Measurements from ENCODE around the gene CRYZL1.
A peak's percentile ranks its signal among the peaks of the same experiment; 100 is the strongest.
"Not testable (repeated sequence)": the region's sequence is repeated elsewhere in the genome, so short reads cannot be mapped to it uniquely, and the experiment has no call there.

CRYZL1 gene

DNA sequence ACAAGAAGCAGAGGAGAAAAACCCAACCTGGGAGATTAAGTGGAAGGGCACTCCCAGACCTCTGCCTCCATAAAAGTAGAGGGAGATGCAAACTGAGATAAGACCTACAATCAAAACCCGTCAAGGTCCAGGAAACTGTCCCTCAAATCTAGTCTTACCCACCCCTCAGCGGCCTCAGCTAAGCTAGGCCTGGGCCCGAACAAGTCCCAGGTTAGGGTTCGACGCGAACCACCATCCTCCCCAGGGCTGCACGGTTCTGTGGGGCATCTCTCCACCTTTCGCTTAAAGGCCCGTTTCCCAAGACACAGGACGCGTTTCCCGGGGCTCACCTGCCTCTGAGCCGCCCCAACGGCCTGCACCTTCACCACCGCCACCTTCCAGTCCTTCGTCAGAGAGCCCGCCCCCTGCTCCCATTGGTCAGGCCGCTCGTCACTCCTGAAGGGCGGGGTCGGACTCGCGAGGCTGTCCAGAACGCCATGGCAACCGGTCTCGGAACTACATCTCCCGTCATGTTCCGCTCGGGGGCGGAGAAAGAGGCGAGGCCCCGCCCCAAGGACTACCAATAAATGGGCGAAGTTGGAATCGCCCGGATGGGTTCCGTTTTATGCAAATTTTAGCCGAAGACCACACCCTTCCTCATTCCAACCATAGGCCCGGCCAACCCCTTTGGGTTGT lies at the start of gene CRYZL1:
Gene CRYZL1, minus strand, starts transcription at position 390 of the 675 bp plus-strand sequence. CDS start 10,190 bp downstream, outside the sequence.
- DNase-seq: peak; percentile 100

DNA sequence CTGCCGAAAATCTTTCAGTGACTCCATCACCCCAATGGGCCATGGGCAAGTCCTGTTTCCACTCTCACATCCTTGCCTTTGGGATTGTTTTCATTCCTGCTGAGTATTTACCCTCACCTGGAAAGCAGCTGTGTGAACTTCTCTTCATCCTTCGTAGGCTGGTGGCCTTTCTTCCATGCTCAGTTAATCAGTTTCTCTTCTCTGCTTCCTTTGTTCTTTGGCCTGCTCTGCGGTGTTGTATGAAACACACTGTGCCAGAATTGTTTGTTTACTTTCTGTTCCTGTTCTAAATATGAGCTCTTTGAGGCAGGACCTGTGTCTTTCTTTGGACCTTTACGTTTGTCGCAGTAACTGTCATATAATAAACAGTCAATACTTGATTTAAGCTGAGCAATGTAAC lies 49.3 kb upstream of the CRYZL1 start:
- DNase-seq: no peak

GRCh38 chr21:33688353-33688752 lies 46.8 kb upstream of the CRYZL1 start:
- no peak for DNase-seq

DNA sequence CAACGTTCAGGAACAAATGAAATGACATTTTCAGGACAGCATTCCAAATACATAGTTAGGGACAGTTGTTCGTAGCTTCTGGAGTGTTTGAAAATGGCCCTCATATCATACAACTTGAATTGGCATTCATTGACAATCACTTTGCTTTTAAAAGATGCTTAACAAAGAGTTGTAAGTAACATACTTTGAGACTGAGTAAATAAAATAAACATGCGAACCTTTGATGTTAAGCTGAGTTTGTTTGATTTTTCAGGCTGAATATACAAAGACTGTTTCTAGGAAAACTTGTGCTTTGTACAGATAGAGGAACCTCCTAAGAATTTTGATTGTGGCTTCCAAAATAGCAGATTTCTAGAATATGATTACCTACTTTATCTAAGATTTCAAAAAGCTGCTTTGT lies 46.1 kb upstream of the CRYZL1 start:
- no peak for DNase-seq

- no peak for DNase-seq
Measured at GRCh38 chr21:33686386-33686785, 44.8 kb upstream of the CRYZL1 start.

DNA sequence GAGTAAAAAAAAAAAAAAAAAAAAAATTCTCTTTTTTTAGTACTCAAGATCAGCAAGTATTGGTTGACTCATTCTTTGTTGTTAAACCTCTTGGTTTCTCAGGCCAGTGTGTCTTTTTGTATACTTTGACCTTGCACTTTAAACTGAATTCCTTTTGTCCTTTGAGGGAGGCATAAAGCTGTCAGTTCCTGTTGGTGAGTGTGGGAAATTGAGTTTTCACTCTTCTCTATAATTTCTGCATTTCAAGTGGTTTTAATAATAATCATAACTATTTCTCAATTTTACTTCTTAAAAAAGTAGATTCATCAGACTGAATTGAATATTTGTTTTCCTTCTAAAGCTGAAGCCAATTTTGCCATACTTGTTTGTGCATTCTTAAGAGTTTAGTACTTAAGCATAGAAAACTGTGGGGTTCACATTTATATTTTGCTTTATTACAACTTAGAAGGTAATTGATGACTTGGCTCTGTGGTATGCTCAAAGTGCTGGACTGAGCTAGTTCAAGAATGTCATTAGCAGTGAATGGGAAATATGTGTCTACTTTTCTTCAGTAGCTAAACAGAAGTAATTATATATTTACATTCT lies 44.2 kb upstream of the CRYZL1 start:
- DNase-seq: no peak

GRCh38 chr21:33684923-33685560 lies 43.5 kb upstream of the CRYZL1 start:
- DNase-seq: no peak

GRCh38 chr21:33684068-33684467 lies 42.5 kb upstream of the CRYZL1 start:
- DNase-seq: no peak

DNA sequence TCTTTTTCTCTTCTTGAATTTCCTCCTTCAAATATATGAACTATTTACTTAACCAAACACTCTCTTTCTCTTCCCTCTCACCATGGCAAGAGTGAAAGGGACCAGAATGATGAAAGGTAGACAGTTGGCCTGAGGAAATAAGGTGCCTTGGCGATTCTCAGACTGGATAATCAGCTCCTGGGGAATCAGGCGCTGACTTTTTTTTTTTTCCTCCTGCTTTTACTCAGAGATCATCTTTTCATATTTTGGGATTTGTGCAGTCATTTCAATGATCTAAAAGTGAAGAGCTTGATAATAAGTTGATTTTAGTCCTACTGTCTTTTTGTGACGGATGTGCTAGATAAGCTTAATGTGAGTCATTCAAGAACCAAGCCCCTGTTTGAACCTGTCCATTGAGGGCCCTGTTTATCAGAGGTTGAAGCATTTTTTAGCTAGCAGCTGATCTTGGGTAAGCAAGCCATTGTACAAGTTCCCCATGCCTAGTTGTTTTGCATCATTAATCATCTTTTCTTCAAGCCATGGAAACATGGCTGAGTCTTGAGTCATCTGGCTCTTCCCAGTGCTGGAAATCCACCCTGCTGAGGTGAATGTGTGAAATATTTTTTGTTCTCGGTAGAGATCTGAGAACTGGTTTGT lies 41.6 kb upstream of the CRYZL1 start:
- no peak for DNase-seq

GRCh38 chr21:33680870-33681269 lies 39.3 kb upstream of the CRYZL1 start:
- DNase-seq: no peak

DNA sequence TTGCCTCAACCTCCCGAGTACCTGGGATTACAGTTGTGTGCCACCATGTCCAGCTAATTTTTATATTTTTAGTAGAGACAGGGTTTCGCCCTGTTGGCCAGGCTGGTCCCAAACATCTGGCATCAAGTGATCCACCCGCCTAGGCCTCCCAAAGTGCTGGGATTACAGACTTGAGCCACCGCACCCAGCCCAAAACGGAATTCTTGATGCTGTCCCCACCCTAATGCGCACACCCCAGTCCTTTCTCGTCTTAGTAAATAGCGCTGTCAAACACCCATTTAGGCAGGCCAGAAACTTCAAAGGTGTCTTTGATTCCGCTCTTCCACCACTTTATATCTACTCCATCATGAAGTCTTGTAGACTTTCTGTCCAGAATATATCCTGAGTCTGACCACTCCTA lies 35.9 kb upstream of the CRYZL1 start:
- DNase-seq: no peak

GRCh38 chr21:33676666-33677065 lies 35.1 kb upstream of the CRYZL1 start:
- DNase-seq: not testable (repeated sequence)

DNA sequence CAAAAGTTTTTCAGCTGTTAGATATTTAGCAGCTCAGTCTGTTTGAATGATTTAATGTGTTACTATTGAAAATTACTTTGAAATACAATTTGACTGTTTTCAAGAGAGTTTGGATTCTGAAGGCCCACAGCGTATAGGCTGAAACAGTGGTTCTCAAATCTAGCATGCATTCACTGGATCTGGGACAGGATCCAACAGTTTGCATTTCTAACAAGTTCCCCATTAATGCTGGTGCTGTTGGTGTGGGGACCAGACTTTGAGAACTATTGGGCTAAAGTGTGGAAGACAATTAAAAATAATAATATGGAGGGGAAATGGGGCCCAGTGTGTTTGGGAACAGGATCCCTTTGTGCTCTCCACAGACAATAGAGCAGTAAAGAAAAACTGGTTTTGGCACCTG lies 32.7 kb upstream of the CRYZL1 start:
- no peak for DNase-seq

DNA sequence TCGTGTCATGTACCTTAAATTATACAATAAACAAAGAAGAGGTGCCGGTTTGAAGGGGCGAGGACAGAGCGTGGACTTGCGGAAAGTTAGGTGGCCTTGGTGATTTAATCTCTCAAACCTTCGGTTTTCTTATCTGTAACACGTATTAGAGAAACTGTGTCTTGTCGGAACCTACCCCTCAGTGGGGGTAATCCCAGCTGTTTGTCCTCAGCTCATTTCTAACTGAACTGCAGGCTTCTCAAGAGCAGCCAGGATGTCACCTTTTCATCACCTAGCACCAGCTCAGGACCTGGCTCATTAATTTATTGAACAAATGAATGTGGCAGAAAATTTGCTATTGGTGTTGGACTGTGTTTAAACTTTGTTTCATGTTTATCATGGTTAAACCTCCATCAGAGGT lies 31.9 kb upstream of the CRYZL1 start:
- no peak for DNase-seq

DNA sequence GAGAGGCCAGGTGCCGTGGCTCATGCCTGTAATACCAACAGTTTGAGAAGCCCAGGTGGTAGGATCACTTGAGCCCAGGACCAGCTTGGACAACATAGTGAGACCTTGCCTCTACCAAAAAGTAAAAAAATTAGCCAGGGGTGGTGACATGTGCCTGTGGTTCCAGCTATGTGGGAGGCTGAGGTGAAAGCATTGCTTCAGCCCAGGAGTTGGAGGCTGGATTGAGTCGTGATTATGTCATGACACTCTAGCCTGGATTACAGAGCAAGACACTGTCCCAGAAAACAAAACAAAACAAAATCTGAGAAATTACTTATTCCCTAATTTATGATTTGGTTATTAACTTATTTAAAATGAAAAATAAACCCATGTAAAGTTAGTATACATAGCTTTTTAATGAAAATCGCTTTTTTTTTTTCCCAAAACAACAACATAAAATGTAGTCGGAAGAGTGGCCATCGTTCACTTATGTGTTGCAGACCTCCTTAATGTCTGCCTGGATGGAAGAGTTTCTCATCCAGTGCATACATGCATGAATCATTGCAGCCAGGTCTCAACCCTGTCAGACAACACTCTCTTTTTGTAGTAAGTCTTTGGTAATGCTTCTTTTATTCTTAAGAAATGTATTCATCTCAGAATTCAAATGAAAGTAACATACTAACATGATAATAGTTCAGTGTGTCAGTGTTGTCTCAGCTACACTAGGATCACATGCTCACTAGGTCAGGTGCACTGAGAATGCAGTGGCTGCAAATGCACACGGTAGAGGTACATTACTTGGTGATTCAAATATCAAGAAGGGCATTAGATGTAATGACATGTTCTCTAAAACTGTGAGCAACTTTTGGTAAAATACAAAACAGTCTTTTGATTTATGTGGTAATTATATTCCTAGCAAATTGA lies 28.8 kb upstream of the CRYZL1 start:
- no peak for DNase-seq

DNA sequence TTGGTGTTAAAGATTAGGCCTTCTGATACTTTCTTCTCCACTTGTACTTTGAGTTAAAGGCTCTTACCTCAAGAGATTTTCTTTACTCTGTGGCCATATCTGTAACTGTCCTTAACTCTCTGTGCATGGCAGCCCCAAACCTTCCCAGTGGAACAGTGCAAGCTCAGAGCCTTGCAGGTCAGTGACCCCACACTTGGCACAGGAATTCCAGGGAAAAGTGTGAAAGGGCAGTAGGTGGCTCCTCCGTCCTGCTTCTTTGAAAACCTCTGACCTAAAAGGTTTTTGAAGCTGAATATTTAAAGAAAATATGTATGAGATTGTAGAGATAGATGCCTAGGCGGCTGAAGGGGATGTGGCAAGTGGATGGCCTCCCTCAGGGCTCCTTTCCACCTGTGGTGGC lies 27.1 kb upstream of the CRYZL1 start:
- no peak for DNase-seq

DNA sequence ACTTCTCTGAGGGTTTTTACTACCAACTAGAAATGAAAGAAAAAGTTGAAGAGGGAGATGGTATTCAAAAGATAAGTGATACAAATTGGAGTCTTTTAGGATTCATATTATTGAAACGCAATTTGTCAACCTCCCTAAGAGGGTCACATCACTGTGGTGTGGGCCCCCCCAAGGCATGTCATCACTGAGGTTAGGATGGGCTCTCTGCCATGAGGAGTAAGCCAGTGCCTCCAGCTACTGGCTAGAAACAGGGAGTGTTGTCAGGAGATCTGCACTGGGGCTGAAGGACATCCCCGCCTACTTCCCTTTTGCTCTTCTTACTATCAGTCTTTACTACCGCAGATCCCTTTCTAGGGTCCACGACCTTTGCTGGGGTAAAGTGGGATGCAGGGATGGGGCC lies 26.6 kb upstream of the CRYZL1 start:
- no peak for DNase-seq

- no peak for DNase-seq
Measured at GRCh38 chr21:33667636-33668035, 26.1 kb upstream of the CRYZL1 start.

GRCh38 chr21:33666153-33666552 lies 24.6 kb upstream of the CRYZL1 start:
- no peak for DNase-seq

DNA sequence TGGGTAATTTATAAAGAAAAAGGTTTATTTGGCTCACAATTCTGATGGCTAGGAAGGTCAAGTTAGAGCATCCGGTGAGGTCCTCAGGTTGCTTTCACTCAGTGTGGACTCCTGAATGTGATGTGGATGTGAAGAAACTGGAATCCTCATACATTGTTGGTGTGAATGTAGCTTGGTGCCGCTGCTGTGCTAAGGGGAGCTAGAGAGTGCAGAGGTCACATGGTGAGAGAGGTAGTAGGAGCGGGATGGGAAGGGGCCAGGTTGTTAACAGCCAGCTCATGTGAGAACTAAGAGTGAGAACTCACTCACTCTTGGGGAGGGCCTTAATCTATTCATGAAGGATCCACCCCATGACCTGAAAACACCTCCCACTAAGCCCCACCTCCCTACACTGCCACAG lies 22.6 kb upstream of the CRYZL1 start:
- DNase-seq: no peak

GRCh38 chr21:33663241-33663640 lies 21.7 kb upstream of the CRYZL1 start:
- DNase-seq: no peak

- DNase-seq: no peak
Measured at GRCh38 chr21:33662046-33662445, 20.5 kb upstream of the CRYZL1 start.

GRCh38 chr21:33661146-33661545 lies 19.6 kb upstream of the CRYZL1 start:
- no peak for DNase-seq

Measured in NCI-H1694 treated with DMSO at 0.1 percent for 48 hours (cell line).